Body of pancreas (tissue), 4 donors: Measurements from ENCODE around the gene CACNA1G. TPM values are rescaled to one million over a fixed set of nuclear protein-coding genes. Genes with fewer than 3 reads are reported as not detected.

Source experiments
- ATAC-seq: fragments of 150-250 bp; one replicate; pipeline ENCODE4 v1.9.1; 2016
- DNase-seq, 4 donors: peaks; one replicate each; pipeline ENCODE4 v3.0.0-alpha.2; 2019
- H3K27ac ChIP-seq, 4 donors: fragments of 200-600 bp; sonication (generic); 1 replicate in 3 of 4; 2 replicates in 1 of 4; pipeline versions ENCODE4 v1.5.1 to v1.6.1; 2016 to 2019; ENCODE audit warnings: mild to moderate bottlenecking in 1 of 4, mixed read lengths in 1 of 4, moderate library complexity in 1 of 4
- H3K27me3 ChIP-seq, 2 donors: fragments of 200-600 bp; sonication (generic); one replicate each; pipeline ENCODE4 v1.6.0; 2016; ENCODE audit warnings: mild to moderate bottlenecking in 1 of 2
- H3K36me3 ChIP-seq, 2 donors: fragments of 200-600 bp; sonication (generic); replicated peaks in 1 of 2; 2 replicates each; pipeline ENCODE4 v1.5.1; 2016; ENCODE audit warnings: low read depth in 2 of 2; ENCODE audit not compliant: insufficient read depth in 1 of 2
- H3K4me1 ChIP-seq: fragments of 200-600 bp; sonication (generic); one replicate; pipeline ENCODE4 v1.6.0; 2016
- H3K4me3 ChIP-seq, 2 donors: fragments of 200-600 bp; sonication (generic); 1 replicate in 1 of 2; 2 replicates in 1 of 2; pipeline ENCODE4 v1.5.1; 2016 to 2019
- H3K9me3 ChIP-seq, 3 donors: fragments of 200-600 bp; sonication (generic); 1 replicate in 2 of 3; 2 replicates in 1 of 3; pipeline ENCODE4 v1.5.1; 2016
- POLR2A ChIP-seq, 3 donors: fragments of 450-650 bp; IDR thresholded peaks; one replicate each; pipeline ENCODE4 v1.6.1; 2016; ENCODE audit warnings: antibody characterized with exemption in 3 of 3, mild to moderate bottlenecking in 2 of 3
- WGBS, 2 donors: methylation state at CpG; one replicate each; pipeline ENCODE4 v1.1.5; 2017; 5-methylcytosine and 5-hydroxymethylcytosine counted together
- intact Hi-C: fragments of 100-400 bp; cut with DNase I; formaldehyde crosslinking; loops from one replicate; pipeline ENCODE4 v1.15.1; 2023
- total RNA-seq, 2 donors: library from RNA; depleted of rRNA; stranded (reverse); fragments of >200 nt; gene quantifications; one replicate each; pipeline ENCODE4 v1.1.0, GENCODE V29; 2016
- TF ChIP-seq, protein P1 (sequence below), 7 experiments: fragments of 450-650 bp in 4 of 7; fragments of 200-600 bp in 3 of 7; sonication (generic) in 3 of 7; IDR thresholded peaks; one replicate each; pipeline ENCODE4 v1.5.1; 2016 to 2019; ENCODE audit warnings: antibody characterized with exemption in 7 of 7

CACNA1G gene
- total RNA-seq, 2 donors from 2014 or later, result 0.26 to 0.33 TPM

DNA sequence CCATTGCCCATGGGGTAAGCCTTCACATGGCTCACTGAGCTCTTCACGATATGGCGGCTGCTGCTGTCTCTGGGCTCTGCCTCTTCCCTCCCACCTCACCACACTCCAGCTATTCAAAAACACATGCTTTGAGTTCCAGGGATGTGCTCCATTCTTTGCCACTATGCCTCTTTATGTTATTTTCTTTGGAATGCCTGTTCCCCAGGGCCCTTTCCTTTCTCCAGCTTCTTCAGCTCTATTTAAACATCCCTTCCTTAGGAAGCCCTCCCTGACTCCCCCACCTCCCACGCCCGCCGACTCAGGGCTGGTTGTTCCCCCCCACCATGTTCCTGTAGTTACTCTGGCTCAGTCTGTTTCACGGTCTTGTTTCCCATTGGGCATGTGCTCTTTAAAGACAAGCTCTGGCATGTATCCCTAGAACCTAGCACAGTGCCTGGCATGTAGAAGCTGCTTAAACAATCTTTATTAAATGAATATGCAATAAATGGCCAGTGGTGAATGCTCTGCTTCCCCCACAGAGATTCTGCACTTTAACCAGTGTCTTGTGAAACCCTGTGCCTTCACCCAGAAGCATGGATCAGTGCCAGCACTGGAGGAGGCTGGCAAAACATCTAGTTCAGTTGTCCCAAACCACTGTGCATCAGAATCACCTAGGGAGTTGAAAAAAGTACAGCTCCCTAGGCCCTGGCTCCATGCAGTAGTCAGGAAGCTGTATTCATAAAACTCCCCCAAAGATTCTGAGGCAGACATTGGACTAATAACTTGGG is 45.4 kb upstream of the CACNA1G start:
- Histone ChIP-seq H3K27ac (no peak overlapping the region), H3K4me1 (peaks cover 59% of the 10 kb centered on the region), H3K36me3 (no peaks in the 10 kb centered on the region), H3K9me3 (no peaks in the 10 kb centered on the region), H3K4me3 (no peak overlapping the region), H3K27me3 (no peaks in the 10 kb centered on the region)
- TF ChIP-seq POLR2A (IDR thresholded peaks at IDR 0.05), result no peak
- TF ChIP-seq, protein P1, sequence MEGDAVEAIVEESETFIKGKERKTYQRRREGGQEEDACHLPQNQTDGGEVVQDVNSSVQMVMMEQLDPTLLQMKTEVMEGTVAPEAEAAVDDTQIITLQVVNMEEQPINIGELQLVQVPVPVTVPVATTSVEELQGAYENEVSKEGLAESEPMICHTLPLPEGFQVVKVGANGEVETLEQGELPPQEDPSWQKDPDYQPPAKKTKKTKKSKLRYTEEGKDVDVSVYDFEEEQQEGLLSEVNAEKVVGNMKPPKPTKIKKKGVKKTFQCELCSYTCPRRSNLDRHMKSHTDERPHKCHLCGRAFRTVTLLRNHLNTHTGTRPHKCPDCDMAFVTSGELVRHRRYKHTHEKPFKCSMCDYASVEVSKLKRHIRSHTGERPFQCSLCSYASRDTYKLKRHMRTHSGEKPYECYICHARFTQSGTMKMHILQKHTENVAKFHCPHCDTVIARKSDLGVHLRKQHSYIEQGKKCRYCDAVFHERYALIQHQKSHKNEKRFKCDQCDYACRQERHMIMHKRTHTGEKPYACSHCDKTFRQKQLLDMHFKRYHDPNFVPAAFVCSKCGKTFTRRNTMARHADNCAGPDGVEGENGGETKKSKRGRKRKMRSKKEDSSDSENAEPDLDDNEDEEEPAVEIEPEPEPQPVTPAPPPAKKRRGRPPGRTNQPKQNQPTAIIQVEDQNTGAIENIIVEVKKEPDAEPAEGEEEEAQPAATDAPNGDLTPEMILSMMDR (IDR thresholded peaks at IDR 0.05), result no peak
- no peak for ATAC-seq
- WGBS, 2 donors, result 90 to 93% methylated on average over 6 of the region's 6 CpGs
- peak; percentile 46 to 68 (median 62) for DNase-seq
- intact Hi-C loops, result no loop called here

DNA sequence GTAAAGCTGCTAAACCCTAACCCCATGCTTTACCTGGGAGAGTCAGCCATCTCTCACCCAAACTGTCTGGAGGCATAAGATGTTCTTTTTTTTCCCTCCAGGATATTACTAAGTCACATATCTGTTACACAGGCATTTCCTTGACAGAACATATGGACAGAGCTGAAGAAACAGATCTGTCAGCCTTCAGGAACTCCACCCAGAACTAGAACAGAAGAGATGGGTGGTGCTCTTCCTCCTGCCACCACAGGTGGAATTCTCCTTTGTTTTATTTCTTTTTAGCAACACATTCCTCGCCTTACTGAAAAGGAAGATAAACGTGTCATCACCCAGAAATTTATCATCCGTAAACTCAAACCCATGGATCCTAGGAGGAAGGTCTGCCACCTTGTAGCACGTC is 43.5 kb upstream of the CACNA1G start:
- ATAC-seq (no peak), DNase-seq (no peak)
- TF ChIP-seq, protein P1 (IDR thresholded peaks at IDR 0.05), result no peak
- no peak for TF ChIP-seq POLR2A (IDR thresholded peaks at IDR 0.05)
- WGBS, 2 donors, result 88 to 90% methylated on average over 4 of the region's 4 CpGs
- Histone ChIP-seq H3K4me3 (no peak overlapping the region), H3K27me3 (no peaks in the 10 kb centered on the region), H3K9me3 (no peaks in the 10 kb centered on the region), H3K4me1 (peaks cover 48% of the 10 kb centered on the region), H3K27ac (no peak overlapping the region), H3K36me3 (no peaks in the 10 kb centered on the region)
- intact Hi-C loops, result no loop called here

DNA sequence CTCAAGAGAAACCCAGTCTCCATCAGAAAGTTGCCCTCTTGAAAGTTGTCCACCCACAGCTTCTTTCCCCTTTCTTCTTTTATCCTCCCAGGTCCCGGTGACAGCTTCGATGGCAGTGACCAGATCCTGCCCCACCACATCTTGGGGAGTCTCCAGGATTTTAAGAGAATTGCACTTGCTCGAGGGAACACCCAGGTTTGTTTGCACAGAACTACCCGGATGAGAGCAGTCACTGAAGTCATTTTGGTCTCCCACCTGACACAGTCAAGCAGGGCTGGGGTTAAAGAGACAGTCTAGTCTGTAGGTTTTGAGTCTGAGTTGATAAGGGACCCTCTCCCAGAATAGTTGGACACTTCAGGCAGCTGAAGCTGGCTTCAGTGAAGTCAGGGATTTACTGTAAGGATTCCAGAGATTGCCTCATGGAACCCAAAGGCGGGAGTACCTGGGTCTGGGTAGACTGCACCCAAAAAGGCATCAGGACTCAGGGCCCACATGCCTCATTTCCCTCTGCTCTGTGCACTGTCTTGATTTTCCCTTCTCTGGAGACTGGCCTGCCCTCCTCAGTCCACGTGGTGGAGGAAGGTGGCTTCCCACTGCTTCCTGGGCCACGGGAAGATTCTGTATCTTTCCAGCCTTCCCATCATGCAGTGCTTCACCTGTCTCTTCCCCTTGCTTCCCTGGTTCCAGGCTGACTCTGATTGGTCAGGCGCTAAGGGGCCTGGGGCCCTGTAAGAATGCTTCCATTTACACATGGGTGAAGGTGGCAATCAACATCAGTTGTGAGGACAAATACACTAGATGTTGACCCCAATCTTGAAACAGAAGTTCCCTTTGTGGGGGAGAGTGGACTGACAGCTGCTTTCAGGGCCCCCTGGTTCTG is 42.8 kb upstream of the CACNA1G start:
- no peaks in the 10 kb centered on the region for H3K36me3 ChIP-seq
- TF ChIP-seq, protein P1 (IDR thresholded peaks at IDR 0.05), result no peak
- no peak for TF ChIP-seq POLR2A (IDR thresholded peaks at IDR 0.05)
- peaks cover 46% of the 10 kb centered on the region for H3K4me1 ChIP-seq
- H3K4me3 ChIP-seq, result no peak overlapping the region
- intact Hi-C loops, result no loop called here
- WGBS, 2 donors, result 81 to 82% methylated on average over 7 to 8 of the region's 8 CpGs
- DNase-seq (no peak), ATAC-seq (no peak)
- H3K27ac ChIP-seq, result peak overlapping the region in 3 of 4 donors; percentile 37 to 64 (median 44)
- H3K27me3 ChIP-seq, result no peaks in the 10 kb centered on the region
- H3K9me3 ChIP-seq, result no peaks in the 10 kb centered on the region

DNA sequence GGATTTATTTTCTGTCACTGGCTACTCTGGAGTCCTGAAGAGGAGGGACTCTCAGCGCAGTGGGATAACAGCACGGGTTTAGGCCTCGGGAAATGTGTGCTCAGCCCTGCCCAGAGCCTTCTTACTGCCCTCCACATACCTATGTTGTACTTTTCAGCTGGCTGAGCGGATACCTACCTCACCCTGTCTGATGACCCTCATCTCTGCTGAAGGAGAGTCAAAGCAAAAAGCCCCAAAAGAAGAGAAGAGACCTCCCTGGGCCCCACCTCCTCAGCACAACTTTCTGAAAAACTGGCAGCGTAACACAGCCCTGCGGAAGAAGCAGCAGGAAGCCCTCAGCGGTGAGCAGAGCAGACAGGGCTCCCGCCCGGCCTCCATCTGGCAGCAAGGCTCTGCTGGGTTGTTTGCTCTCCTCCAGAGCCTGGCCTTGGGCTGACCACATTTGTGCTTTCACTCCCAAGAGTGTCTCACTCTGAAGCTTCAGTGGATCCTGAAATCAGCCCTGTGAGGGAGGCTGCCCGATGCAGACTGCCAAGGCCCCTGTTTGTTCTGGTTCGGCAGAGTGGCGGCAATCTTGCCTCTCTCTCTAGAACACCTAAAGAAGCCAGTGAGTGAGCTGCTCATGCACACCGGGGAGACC is 42.0 kb upstream of the CACNA1G start:
- Histone ChIP-seq H3K4me1 (peaks cover 40% of the 10 kb centered on the region), H3K36me3 (no peaks in the 10 kb centered on the region), H3K4me3 (no peak overlapping the region), H3K9me3 (no peaks in the 10 kb centered on the region), H3K27me3 (no peaks in the 10 kb centered on the region), H3K27ac (peak overlapping the region; percentile 37 to 64 (median 49))
- ATAC-seq, result peak; percentile 77
- 37 to 48% methylated on average over 7 to 13 of the region's 13 CpGs for WGBS, 2 donors
- peak; percentile 47 to 62 (median 61) for DNase-seq
- intact Hi-C loops, result no loop called here
- TF ChIP-seq, protein P1 (IDR thresholded peaks at IDR 0.05), result no peak
- peak in 2 of 3 donors; percentile 23 to 36 for TF ChIP-seq POLR2A (IDR thresholded peaks at IDR 0.05)
